Panc1 (cell line): ENCODE results near the gene C5.

Source experiments
- CTCF ChIP-seq: fragments of 450-650 bp; IDR thresholded peaks from 2 replicates; pipeline ENCODE4 v1.5.1; 2017; ENCODE audit warnings: mild to moderate bottlenecking
- POLR2AphosphoS5 ChIP-seq: IDR thresholded peaks from 2 replicates; pipeline ENCODE4 v1.6.1; 2012; ENCODE audit warnings: mild to moderate bottlenecking, low read depth, low read length, moderate library complexity

GRCh38 chr9:120931231-120932085 lies 118.6 kb downstream of the C5 start:
- TF ChIP-seq CTCF (no peak), POLR2AphosphoS5 (no peak)
